C4-2B (cell line): Measurements from ENCODE around the gene NEK9.
A peak's percentile ranks its signal among the peaks of the same experiment; 100 is the strongest.

Source experiments
- H3K27ac ChIP-seq: fragments of 450-650 bp; 2 replicates; pipeline ENCODE4 v1.5.1; 2017
- ZFX ChIP-seq: fragments of 450-650 bp; IDR thresholded peaks from 2 replicates; pipeline ENCODE4 v1.6.1; 2017
- TF ChIP-seq, protein P1 (sequence below): fragments of 450-650 bp; conservative IDR thresholded peaks from 2 replicates; pipeline ENCODE4 v1.5.1; 2017; ENCODE audit warnings: mild to moderate bottlenecking

Gene NEK9

GRCh38 chr14:75167325-75167724 is 40.5 kb upstream of the NEK9 start:
- H3K27ac ChIP-seq = no peak overlapping the region
- TF ChIP-seq ZFX = no peak
- TF ChIP-seq, protein P1, sequence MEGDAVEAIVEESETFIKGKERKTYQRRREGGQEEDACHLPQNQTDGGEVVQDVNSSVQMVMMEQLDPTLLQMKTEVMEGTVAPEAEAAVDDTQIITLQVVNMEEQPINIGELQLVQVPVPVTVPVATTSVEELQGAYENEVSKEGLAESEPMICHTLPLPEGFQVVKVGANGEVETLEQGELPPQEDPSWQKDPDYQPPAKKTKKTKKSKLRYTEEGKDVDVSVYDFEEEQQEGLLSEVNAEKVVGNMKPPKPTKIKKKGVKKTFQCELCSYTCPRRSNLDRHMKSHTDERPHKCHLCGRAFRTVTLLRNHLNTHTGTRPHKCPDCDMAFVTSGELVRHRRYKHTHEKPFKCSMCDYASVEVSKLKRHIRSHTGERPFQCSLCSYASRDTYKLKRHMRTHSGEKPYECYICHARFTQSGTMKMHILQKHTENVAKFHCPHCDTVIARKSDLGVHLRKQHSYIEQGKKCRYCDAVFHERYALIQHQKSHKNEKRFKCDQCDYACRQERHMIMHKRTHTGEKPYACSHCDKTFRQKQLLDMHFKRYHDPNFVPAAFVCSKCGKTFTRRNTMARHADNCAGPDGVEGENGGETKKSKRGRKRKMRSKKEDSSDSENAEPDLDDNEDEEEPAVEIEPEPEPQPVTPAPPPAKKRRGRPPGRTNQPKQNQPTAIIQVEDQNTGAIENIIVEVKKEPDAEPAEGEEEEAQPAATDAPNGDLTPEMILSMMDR = no peak

- no peak overlapping the region for H3K27ac ChIP-seq
- TF ChIP-seq, protein P1 = no peak
- TF ChIP-seq ZFX = no peak
Measured at GRCh38 chr14:75165586-75166391, 38.9 kb upstream of the NEK9 start.

- no peak overlapping the region for H3K27ac ChIP-seq
- TF ChIP-seq, protein P1 = no peak
- TF ChIP-seq ZFX = no peak
Measured at GRCh38 chr14:75164809-75165208, 38.0 kb upstream of the NEK9 start.

DNA sequence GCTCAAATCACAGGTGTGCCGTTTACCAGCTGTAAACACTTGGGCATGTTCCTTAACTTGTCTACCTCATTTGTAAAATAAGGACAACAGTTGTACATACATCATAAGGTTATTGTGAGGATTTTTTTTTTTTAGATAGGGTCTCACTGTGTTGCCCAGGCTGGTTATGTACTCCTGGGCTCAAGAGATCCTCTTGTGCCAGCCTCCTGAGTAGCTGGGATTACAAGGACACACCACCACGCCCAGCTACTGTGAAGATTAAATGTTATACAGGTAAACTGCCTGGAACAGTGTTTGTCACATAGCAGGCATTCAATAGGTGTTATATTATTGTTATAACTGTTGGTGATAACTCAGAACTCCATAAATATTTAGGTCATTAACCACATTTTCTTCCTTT is 36.8 kb upstream of the NEK9 start:
- TF ChIP-seq, protein P1 = no peak
- TF ChIP-seq ZFX = no peak
- no peak overlapping the region for H3K27ac ChIP-seq

DNA sequence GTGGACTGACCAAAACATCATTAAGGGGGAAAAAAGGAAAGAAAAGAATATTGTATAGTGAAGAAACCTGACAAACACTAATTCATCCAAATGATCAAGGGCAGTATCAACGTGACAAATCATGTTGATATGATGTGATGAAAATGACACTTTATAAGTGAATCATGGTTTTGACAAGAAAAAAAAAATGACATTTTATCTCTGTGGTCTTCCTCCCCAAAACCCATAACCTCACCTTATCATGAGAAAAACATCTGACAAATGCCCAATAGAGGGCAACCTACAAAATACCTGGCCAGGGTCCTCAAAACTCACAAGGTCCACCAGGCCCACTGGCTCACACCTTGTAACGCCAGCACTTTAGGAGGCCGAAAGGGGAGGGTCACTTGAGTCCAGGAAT is 35.8 kb upstream of the NEK9 start:
- H3K27ac ChIP-seq = no peak overlapping the region
- TF ChIP-seq ZFX = no peak
- TF ChIP-seq, protein P1 = no peak; the same call in none of the 2 replicates

GRCh38 chr14:75158843-75159614 is 32.2 kb upstream of the NEK9 start:
- TF ChIP-seq, protein P1 = no peak
- H3K27ac ChIP-seq = 0 out of 2 replicates have a peak overlapping the region, but pooled peaks have one; percentile 1

GRCh38 chr14:75156901-75157300 is 30.1 kb upstream of the NEK9 start:
- TF ChIP-seq ZFX = no peak
- TF ChIP-seq, protein P1 = no peak
- H3K27ac ChIP-seq = 0 out of 2 replicates have a peak overlapping the region, but pooled peaks have one; percentile 14
